Stomach smooth muscle (tissue), 2 donors: Measurements from ENCODE around the gene DOLK.

Source experiments
- H3K27ac ChIP-seq: one replicate; pipeline ENCODE4 v1.7.0; 2013; ENCODE audit warnings: mild to moderate bottlenecking, low read length, inconsistent platforms
- H3K27me3 ChIP-seq, 2 donors: one replicate each; pipeline ENCODE4 v1.7.0; 2013; ENCODE audit warnings: low read length in 2 of 2; ENCODE audit not compliant: insufficient read depth in 2 of 2, control insufficient read depth in 1 of 2
- H3K36me3 ChIP-seq, 2 donors: one replicate each; pipeline ENCODE4 v1.7.0; 2013; ENCODE audit warnings: low read length in 2 of 2; ENCODE audit not compliant: control insufficient read depth in 2 of 2, insufficient read depth in 2 of 2
- H3K4me1 ChIP-seq: one replicate; pipeline ENCODE4 v1.7.0; 2013; ENCODE audit warnings: low read length; ENCODE audit not compliant: control insufficient read depth, insufficient read depth
- H3K4me3 ChIP-seq, 2 donors: one replicate each; pipeline ENCODE4 v1.7.0; 2013; ENCODE audit warnings: low read length in 2 of 2
- H3K9ac ChIP-seq, 2 donors: one replicate each; pipeline ENCODE4 v1.7.0; 2013; ENCODE audit warnings: low read length in 2 of 2, mild to moderate bottlenecking in 1 of 2
- H3K9me3 ChIP-seq, 2 donors: one replicate each; pipeline ENCODE4 v1.7.0; 2013; ENCODE audit warnings: low read length in 2 of 2; ENCODE audit not compliant: control insufficient read depth in 2 of 2
- donor health status: healthy.
- donor health status: Pancreatic carcinoma.

Gene DOLK

DNA sequence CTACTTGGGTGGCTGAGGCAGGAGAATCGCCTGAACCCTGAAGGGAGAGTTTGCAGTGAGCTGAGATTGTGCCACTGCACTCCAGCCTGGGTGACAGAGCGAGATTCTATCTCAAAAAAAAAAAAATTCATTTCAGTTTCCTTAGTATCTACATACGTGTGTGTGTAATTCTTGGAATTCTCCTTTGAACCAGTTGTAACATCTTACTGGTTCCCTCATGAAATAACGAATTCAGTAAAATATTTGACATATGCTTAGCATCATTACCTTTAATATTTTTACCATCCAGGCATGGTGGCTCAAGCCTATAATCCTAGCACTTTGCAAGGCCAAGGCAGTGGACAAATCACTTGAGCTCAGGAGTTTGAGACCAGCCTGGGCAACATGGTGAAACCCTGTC, 17.8 kb downstream of the DOLK start:
- no peak overlapping the region for H3K4me3 ChIP-seq

DNA sequence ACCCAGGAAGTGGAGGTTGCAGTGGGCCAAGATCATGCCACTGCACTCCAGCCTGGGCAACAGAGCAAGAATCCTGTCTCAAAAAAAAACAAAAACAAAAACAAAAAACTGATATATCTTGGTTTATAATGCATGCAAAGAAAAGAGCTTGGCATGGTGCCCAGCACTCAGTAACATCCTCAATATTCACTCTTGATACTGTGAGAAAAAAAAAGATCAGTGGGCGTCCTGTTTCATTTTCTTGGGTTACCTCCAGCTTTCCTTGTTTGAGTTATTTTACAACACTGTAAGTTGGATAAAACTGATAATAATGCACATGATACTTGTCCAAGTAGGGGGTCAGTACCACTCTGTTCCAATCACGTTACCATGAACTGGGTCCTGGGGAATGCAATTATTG, 18.8 kb downstream of the DOLK start:
- no peak overlapping the region for H3K4me3 ChIP-seq
- no peak overlapping the region for H3K9ac ChIP-seq
- no peak overlapping the region for H3K27ac ChIP-seq
- H3K36me3 ChIP-seq, result no peaks in the 10 kb centered on the region
- no peaks in the 10 kb centered on the region for H3K4me1 ChIP-seq
- H3K27me3 ChIP-seq, result no peaks in the 10 kb centered on the region
- H3K9me3 ChIP-seq, result no peaks in the 10 kb centered on the region

More for the DNA sequence above, 17.8 kb downstream of the DOLK start:
- Histone ChIP-seq H3K27ac (no peak overlapping the region), H3K36me3 (no peaks in the 10 kb centered on the region), H3K27me3 (no peaks in the 10 kb centered on the region), H3K4me1 (no peaks in the 10 kb centered on the region), H3K9ac (no peak overlapping the region), H3K9me3 (no peaks in the 10 kb centered on the region)

DNA sequence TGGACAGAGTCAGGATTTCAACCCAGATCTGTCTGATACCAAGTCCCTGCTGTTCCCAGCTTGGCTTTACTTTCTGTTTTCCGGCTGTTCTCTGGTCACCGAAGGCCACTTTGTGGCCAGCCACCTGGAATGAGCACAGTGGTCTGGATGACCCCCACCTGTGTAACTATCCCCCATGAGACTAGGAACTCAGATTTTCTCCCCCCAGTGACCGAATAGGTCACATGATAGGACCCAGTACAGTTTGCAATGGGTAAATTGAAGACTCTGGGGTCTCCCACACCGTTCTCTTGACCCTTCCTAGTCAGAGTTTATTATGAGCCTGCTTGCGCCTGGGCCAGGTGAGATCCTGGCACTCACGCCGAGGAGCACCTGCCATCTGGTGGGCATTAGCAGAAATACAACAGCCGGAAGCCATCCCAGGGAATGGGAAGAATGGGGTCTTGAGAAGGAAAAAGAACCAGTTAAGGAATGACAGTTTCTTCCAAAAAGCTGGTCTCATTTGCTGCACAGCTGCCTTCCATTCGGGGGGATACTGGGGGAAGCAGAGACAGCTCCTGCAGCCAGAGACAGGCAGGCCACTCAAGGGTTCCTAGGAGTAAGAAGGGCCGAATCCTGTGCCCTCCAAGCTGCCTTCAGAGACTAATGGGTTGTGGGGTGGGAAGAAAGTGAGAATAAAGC, 19.5 kb downstream of the DOLK start:
- H3K4me1 ChIP-seq, result no peaks in the 10 kb centered on the region
- H3K9ac ChIP-seq, result no peak overlapping the region
- H3K4me3 ChIP-seq, result no peak overlapping the region
- H3K27ac ChIP-seq, result no peak overlapping the region
- no peaks in the 10 kb centered on the region for H3K27me3 ChIP-seq
- H3K36me3 ChIP-seq, result no peaks in the 10 kb centered on the region
- H3K9me3 ChIP-seq, result no peaks in the 10 kb centered on the region

DNA sequence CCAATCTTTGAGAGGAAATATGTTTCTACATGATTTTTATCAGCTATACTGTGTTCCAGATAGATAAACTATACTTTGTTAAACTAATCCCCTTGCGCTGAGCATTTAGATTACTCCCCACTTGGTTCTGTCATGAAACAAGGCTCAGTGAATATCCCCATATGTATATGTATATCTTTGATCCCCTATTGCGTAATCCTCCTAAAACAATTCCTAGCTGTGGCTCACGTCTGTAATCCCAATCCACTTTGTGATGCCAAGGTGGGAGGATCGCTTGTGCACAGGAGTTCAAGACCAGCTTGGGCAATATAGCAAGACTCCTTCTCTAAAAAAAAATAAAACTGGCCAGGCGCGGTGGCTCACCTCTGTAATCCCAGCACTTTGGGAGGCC, 23.9 kb downstream of the DOLK start:
- peaks cover 0 to 2% of the 10 kb centered on the region in 2 donors for H3K36me3 ChIP-seq
- no peak overlapping the region for H3K9ac ChIP-seq
- H3K4me3 ChIP-seq, result no peak overlapping the region
- no peaks in the 10 kb centered on the region for H3K27me3 ChIP-seq
- H3K9me3 ChIP-seq, result no peaks in the 10 kb centered on the region
- peaks cover 24% of the 10 kb centered on the region for H3K4me1 ChIP-seq
- no peak overlapping the region for H3K27ac ChIP-seq

DNA sequence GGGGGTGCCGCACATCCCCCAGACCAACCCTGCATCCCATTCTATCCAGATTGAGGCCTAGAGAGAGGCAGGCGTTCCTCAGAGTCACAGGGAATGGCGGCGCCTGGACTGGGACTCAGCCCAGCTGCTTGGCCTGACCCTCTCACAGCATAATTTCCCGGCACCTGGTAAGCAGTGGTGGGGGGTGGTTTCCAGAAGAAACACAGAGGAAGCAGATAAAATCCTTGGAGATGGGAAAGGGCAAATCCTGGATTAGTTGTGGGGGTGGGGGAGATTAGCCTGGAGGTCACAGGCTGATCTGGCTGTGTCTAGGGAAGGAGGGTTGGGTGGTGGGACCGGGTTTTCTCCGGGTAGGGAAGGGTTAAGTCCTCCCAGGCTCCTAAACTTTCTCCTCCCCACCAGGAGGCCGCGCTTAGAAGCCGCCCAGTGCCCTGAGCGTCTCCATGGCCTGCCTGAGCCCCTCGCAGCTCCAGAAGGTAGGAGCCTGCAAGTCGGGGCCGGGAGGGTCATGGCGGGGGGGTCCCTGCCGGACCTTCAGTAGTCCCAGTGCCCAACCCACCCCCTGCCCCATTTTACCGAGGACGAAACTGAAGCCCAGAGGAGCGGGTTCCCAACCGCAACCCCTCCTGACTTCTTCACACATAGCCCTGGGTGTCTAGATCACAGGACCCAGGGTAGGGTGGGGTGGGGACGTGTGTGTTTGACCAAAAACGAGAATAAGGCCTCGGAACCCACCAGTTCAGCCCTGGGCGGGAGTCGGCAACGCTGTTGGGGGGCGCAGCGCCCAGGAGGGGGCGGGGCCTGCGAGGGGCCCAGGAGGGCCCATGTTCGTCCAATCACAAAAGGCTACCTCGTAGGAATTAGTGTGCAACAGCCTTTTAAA, 25.3 kb downstream of the DOLK start:
- peak overlapping the region; percentile 73 to 79 for H3K9ac ChIP-seq
- peaks cover 30% of the 10 kb centered on the region for H3K4me1 ChIP-seq
- peaks cover 2 to 8% of the 10 kb centered on the region in 2 donors for H3K36me3 ChIP-seq
- peak overlapping the region; percentile 76 for H3K27ac ChIP-seq
- H3K9me3 ChIP-seq, result no peaks in the 10 kb centered on the region
- no peaks in the 10 kb centered on the region for H3K27me3 ChIP-seq
- H3K4me3 ChIP-seq, result peak overlapping the region; percentile 77

DNA sequence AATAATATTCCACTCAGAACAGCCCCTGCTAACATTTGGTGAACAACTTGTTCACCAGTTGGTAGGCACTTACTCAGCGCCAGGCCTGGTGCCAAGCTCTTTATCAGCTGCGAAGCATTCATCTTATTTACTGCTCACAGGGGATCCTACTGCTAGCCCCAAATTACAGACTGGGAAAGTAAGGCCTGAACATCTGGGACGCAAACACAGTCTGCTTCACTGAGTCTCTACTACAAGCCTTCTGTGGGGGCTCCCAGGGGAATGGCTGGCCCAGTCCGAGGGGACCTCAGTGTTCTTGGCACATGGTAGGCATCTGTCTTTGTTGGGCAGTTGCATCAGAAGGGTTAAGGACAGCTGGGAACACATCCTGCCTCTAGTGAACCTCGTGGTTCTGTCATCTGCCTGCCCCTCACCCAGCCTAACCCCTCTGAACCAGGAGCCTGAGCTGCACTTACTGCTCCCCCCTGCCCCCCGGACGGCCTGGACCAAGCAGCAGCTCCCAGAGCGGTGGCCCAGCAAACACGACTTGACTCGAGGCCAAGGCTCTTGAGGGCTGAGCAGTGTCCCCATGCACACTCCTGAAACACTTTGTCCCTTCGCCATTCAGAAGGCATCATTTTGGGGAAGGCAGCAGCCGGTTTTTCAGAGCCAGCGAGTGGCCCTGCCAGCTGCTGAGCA, 26.9 kb downstream of the DOLK start, which contains the start of gene PHYHD1:
TSS of gene PHYHD1 (plus strand) at position 602 of the 678 bp plus-strand sequence. CDS start 1,342 bp downstream, outside the sequence.
- Histone ChIP-seq H3K9me3 (no peaks in the 10 kb centered on the region), H3K9ac (peak within 1 kb of the TSS; percentile 73 to 79), H3K4me1 (peaks cover 44% of the 10 kb centered on the region), H3K4me3 (peak within 1 kb of the TSS; percentile 77), H3K27ac (peak within 1 kb of the TSS; percentile 76), H3K27me3 (no peaks in the 10 kb centered on the region), H3K36me3 (peaks cover 6 to 15% of the 10 kb centered on the region in 2 donors)

DNA sequence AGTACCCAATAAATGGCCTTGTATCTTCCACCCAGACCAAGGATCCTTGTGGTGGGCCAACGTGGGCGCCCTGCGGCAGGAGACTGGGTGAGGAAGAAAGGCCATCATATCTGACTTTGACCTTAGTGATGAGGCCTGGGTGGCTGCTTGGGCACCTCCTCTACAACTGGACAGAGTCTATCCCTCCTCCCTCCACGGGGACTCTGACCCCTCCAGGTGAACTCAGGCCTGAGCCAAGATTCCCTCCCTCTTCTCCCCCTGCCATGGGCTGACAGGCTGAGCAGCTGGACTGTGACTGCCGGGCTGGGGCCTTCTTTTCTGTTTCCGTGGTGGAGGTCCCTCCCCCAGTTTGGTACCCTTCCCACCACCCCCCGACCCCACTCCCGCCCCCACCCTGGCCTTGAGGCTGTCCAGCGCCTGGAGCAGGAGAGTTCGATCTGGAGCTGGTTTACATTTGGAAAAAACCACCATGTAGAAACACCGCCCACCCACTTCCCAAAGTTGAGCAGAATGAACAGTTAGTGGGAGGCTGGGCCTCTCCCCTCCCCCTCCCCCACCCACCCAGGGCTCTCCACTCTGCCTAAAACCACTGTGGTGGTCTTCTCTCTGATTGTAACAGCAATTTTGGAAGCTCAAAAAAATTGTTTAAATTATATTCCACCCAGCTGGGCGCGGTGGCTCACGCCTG, 27.9 kb downstream of the DOLK start:
- H3K9me3 ChIP-seq, result no peaks in the 10 kb centered on the region
- peaks cover 6 to 15% of the 10 kb centered on the region in 2 donors for H3K36me3 ChIP-seq
- H3K4me3 ChIP-seq, result no peak overlapping the region
- H3K9ac ChIP-seq, result no peak overlapping the region
- H3K27ac ChIP-seq, result no peak overlapping the region
- peaks cover 44% of the 10 kb centered on the region for H3K4me1 ChIP-seq
- no peaks in the 10 kb centered on the region for H3K27me3 ChIP-seq

DNA sequence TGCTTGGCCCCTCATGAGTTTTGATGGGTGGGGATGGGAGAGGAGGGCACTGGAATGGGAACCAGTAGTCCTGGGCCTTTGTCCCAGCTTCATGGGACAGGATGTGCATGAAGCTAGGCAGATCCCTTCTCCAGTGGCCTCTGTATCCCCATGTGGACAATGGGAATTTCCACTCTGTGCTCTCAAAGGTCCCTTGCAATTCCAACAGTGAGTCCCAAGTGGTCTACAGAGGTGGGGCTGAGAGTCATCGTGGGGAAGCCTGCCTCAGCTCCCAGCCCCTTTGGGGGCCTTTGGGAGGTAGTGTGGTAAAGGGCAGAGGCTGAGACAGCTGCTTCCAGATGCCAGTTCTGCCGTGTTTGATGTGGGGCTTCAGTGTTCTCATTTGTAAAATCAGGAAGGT, 28.5 kb downstream of the DOLK start:
- no peak overlapping the region for H3K9ac ChIP-seq
- H3K4me3 ChIP-seq, result no peak overlapping the region
- no peaks in the 10 kb centered on the region for H3K9me3 ChIP-seq
- H3K4me1 ChIP-seq, result peaks cover 49% of the 10 kb centered on the region
- H3K36me3 ChIP-seq, result peaks cover 6 to 15% of the 10 kb centered on the region in 2 donors
- H3K27ac ChIP-seq, result no peak overlapping the region
- H3K27me3 ChIP-seq, result no peaks in the 10 kb centered on the region

DNA sequence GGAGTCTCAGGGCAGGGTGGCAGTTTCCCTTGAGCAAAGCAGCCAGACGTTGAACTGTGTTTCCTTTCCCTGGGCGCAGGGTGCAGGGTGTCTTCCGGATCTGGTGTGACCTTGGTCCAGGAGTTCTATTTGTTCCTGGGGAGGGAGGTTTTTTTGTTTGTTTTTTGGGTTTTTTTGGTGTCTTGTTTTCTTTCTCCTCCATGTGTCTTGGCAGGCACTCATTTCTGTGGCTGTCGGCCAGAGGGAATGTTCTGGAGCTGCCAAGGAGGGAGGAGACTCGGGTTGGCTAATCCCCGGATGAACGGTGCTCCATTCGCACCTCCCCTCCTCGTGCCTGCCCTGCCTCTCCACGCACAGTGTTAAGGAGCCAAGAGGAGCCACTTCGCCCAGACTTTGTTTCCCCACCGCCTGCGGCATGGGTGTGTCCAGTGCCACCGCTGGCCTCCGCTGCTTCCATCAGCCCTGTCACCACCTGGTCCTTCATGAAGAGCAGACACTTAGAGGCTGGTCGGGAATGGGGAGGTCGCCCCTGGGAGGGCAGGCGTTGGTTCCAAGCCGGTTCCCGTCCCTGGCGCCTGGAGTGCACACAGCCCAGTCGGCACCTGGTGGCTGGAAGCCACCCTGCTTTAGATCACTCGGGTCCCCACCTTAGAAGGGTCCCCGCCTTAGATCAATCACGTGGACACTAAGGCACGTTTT, 30.1 kb downstream of the DOLK start:
- peak overlapping the region in 1 of 2 donors; percentile 15 for H3K4me3 ChIP-seq
- H3K36me3 ChIP-seq, result peaks cover 6 to 15% of the 10 kb centered on the region in 2 donors
- H3K9me3 ChIP-seq, result no peaks in the 10 kb centered on the region
- peak overlapping the region; percentile 2 for H3K27ac ChIP-seq
- H3K4me1 ChIP-seq, result peaks cover 57% of the 10 kb centered on the region
- H3K27me3 ChIP-seq, result no peaks in the 10 kb centered on the region
- H3K9ac ChIP-seq, result no peak overlapping the region

DNA sequence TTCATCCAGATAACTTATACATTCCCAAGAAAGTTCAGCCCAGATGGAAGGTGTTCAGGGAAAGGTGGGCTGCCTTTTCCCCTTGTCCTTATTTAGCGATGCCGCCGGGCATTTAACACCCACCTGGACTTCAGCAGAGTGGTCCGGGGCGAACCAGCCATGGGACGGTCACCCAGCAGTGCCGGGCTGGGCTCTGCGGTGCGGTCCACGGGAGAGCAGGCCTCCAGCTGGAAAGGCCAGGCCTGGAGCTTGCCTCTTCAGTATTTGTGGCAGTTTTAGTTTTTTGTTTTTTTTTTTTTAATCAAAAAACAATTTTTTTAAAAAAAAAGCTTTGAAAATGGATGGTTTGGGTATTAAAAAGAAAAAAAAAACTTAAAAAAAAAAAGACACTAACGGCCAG, 30.7 kb downstream of the DOLK start:
- no peaks in the 10 kb centered on the region for H3K27me3 ChIP-seq
- H3K36me3 ChIP-seq, result peaks cover 6 to 15% of the 10 kb centered on the region in 2 donors
- H3K27ac ChIP-seq, result peak overlapping the region; percentile 62
- peaks cover 57% of the 10 kb centered on the region for H3K4me1 ChIP-seq
- peak overlapping the region in 1 of 2 donors; percentile 5 for H3K9ac ChIP-seq
- H3K4me3 ChIP-seq, result no peak overlapping the region
- H3K9me3 ChIP-seq, result no peaks in the 10 kb centered on the region
